Astrocyte (in vitro differentiated cells and primary cell): ENCODE data around the gene WHRN. TPM values are rescaled to one million over a fixed set of nuclear protein-coding genes. Genes with fewer than 3 reads are reported as not detected.

Experiments used
- DNase-seq: peaks from one replicate; pipeline ENCODE4 v3.0.0-alpha.2; 2010; ENCODE audit warnings: low read depth
- FAIRE-seq: peaks from 2 replicates; lab custom pipeline; 2011; peaks lifted over from hg19 to GRCh38; lab: Jason Lieb, UNC
- H2AFZ ChIP-seq: 2 replicates; pipeline ENCODE4 v1.6.0; 2012; ENCODE audit warnings: low read depth, low read length, inconsistent platforms
- H3K27ac ChIP-seq: 2 replicates; pipeline ENCODE4 v1.5.1; 2011; ENCODE audit warnings: low read depth, low read length, inconsistent platforms
- H3K27me3 ChIP-seq: 2 replicates; pipeline ENCODE4 v1.6.0; 2011; ENCODE audit warnings: low read length, inconsistent platforms; ENCODE audit not compliant: insufficient read depth
- H3K36me3 ChIP-seq: 2 replicates; pipeline ENCODE4 v1.5.1; 2011; ENCODE audit warnings: low read length, inconsistent platforms; ENCODE audit not compliant: insufficient read depth
- H3K4me1 ChIP-seq: 2 replicates; pipeline ENCODE4 v1.5.1; 2011; ENCODE audit warnings: low read length, inconsistent platforms; ENCODE audit not compliant: insufficient read depth
- H3K4me2 ChIP-seq: 2 replicates; pipeline ENCODE4 v1.6.0; 2012; ENCODE audit warnings: low read length, inconsistent platforms
- H3K4me3 ChIP-seq: 2 replicates; pipeline ENCODE4 v1.5.1; 2011; ENCODE audit warnings: low read depth, mild to moderate bottlenecking, low read length, inconsistent platforms; ENCODE audit not compliant: insufficient read depth
- H3K79me2 ChIP-seq: 2 replicates; pipeline ENCODE4 v1.6.0; 2012; ENCODE audit warnings: mild to moderate bottlenecking, low read length, inconsistent platforms; ENCODE audit not compliant: insufficient read depth
- H3K9ac ChIP-seq: 2 replicates; pipeline ENCODE4 v1.6.0; 2012; ENCODE audit warnings: mild to moderate bottlenecking, low read length, inconsistent platforms
- H3K9me3 ChIP-seq: 2 replicates; pipeline ENCODE4 v1.5.1; 2012; ENCODE audit warnings: low read depth, mild to moderate bottlenecking, low read length, inconsistent platforms; ENCODE audit not compliant: insufficient read depth
- H4K20me1 ChIP-seq: 2 replicates; pipeline ENCODE4 v1.6.0; 2012; ENCODE audit warnings: low read length, inconsistent platforms; ENCODE audit not compliant: insufficient read depth
- H3K27ac Mint-ChIP-seq: one replicate; pipeline ENCODE4 v1.8.0; 2021; ENCODE audit warnings: mild to moderate bottlenecking, mixed read lengths; ENCODE audit not compliant: unreplicated experiment
- H3K27me3 Mint-ChIP-seq: one replicate; pipeline ENCODE4 v1.8.0; 2021; ENCODE audit warnings: low read depth, mixed read lengths; ENCODE audit not compliant: unreplicated experiment
- H3K36me3 Mint-ChIP-seq: one replicate; pipeline ENCODE4 v1.8.0; 2021; ENCODE audit warnings: low read depth, mixed read lengths; ENCODE audit not compliant: unreplicated experiment
- H3K4me1 Mint-ChIP-seq: one replicate; pipeline ENCODE4 v1.8.0; 2021; ENCODE audit warnings: low read depth, mixed read lengths; ENCODE audit not compliant: unreplicated experiment
- H3K4me3 Mint-ChIP-seq: one replicate; pipeline ENCODE4 v1.8.0; 2021; ENCODE audit warnings: mild to moderate bottlenecking, moderate library complexity, mixed read lengths; ENCODE audit not compliant: unreplicated experiment
- H3K9me3 Mint-ChIP-seq: one replicate; pipeline ENCODE4 v1.8.0; 2021; ENCODE audit warnings: mild to moderate bottlenecking, mixed read lengths; ENCODE audit not compliant: unreplicated experiment
- EZH2 ChIP-seq: IDR thresholded peaks from 2 replicates; pipeline ENCODE4 v1.6.1; 2012; ENCODE audit warnings: mild to moderate bottlenecking, low read length, inconsistent platforms; ENCODE audit not compliant: insufficient read depth
- total RNA-seq: library from RNA; stranded (reverse); gene quantifications from 2 replicates; pipeline ENCODE4 v1.2.1, GENCODE V29; 2021
- TF ChIP-seq, protein P1 (sequence below): IDR thresholded peaks from 2 replicates; pipeline ENCODE4 v1.5.1; 2011; ENCODE audit warnings: low read depth, mild to moderate bottlenecking, inconsistent platforms, low read length, moderate library complexity; ENCODE audit not compliant: insufficient read depth

WHRN gene
- total RNA-seq, 1 donor from 2014 or later = 10.2 TPM

DNA sequence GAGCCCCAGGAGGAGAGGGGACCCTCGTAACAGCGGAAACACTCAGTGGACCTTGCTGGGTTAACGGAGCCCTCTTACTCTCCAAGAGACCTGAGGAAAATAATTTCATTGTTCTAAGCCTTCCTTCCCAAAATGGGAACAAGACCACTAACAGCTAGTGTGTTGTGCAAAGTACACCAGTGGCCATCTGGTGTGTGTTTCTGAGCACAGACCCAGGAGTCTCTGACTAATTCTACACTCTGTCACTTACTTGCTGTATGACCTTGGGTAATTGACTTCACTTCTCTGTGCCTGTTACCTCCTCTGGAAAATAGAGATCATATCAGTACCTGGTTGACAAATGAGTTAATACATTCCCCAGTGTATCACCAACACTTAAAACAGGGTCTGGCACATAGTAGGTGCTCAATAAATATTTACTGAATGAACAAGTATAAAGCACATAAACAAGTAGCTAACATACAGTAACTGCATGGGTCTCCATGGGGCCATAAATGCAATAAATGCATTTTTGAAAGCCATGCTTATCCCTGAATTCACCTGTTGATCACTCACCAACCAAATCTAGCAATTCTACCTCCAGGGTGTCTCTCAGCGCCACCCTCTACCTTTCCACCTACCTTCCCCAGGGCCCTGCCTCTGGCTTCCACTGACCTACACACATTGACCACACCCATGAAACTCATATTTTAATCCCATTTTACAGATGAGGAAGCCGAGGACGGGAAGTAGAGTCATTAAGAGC is 72.8 kb downstream of the WHRN start:
- H3K4me1 ChIP-seq = no peaks in the 10 kb centered on the region
- no peaks in the 10 kb centered on the region for H3K9me3 ChIP-seq
- peaks cover 40% of the 10 kb centered on the region for H3K27me3 Mint-ChIP-seq
- H3K36me3 ChIP-seq = no peaks in the 10 kb centered on the region
- H3K9ac ChIP-seq = no peak overlapping the region
- H3K27ac Mint-ChIP-seq = no peak overlapping the region
- H3K4me3 Mint-ChIP-seq = no peak overlapping the region
- H3K4me1 Mint-ChIP-seq = no peaks in the 10 kb centered on the region
- H3K4me3 ChIP-seq = no peak overlapping the region
- FAIRE-seq (no peak), DNase-seq (no peak)
- TF ChIP-seq, protein P1, sequence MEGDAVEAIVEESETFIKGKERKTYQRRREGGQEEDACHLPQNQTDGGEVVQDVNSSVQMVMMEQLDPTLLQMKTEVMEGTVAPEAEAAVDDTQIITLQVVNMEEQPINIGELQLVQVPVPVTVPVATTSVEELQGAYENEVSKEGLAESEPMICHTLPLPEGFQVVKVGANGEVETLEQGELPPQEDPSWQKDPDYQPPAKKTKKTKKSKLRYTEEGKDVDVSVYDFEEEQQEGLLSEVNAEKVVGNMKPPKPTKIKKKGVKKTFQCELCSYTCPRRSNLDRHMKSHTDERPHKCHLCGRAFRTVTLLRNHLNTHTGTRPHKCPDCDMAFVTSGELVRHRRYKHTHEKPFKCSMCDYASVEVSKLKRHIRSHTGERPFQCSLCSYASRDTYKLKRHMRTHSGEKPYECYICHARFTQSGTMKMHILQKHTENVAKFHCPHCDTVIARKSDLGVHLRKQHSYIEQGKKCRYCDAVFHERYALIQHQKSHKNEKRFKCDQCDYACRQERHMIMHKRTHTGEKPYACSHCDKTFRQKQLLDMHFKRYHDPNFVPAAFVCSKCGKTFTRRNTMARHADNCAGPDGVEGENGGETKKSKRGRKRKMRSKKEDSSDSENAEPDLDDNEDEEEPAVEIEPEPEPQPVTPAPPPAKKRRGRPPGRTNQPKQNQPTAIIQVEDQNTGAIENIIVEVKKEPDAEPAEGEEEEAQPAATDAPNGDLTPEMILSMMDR = no peak
- peaks cover 1% of the 10 kb centered on the region for H3K9me3 Mint-ChIP-seq
- H3K4me2 ChIP-seq = no peak overlapping the region
- H4K20me1 ChIP-seq = peaks cover 6% of the 10 kb centered on the region
- H3K27me3 ChIP-seq = peaks cover 44% of the 10 kb centered on the region
- H2AFZ ChIP-seq = no peak overlapping the region
- H3K27ac ChIP-seq = no peak overlapping the region
- peaks cover 2% of the 10 kb centered on the region for H3K36me3 Mint-ChIP-seq
- H3K79me2 ChIP-seq = no peaks in the 10 kb centered on the region

DNA sequence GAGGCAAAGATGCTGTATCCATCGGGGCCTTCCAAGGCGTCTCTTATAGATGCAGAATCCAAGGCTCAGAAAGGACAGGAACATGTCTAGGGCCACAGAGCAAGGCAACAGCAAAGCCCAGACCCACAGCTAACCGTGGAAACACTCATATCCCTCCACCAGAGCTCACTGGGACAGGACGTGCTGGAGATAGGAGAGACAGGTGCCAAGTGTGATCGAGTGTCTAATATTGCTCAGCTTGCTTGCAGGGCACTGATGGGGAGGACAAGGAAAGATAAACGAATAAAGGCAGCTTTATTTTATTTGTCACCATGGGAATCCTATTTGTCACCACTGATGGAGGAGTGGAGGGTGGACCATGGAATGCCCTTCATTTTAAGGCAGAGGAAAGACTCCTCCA is 73.5 kb downstream of the WHRN start:
- Histone ChIP-seq H3K79me2 (no peaks in the 10 kb centered on the region), H3K9me3 (no peaks in the 10 kb centered on the region), H3K36me3 (no peaks in the 10 kb centered on the region), H3K4me3 (no peak overlapping the region), H3K9ac (no peak overlapping the region), H2AFZ (no peak overlapping the region), H3K4me2 (no peak overlapping the region), H3K4me1 (no peaks in the 10 kb centered on the region), H3K27ac (no peak overlapping the region), H4K20me1 (peaks cover 6% of the 10 kb centered on the region), H3K27me3 (peaks cover 48% of the 10 kb centered on the region)
- H3K27me3 Mint-ChIP-seq = peaks cover 42% of the 10 kb centered on the region
- TF ChIP-seq EZH2 = no peak
- TF ChIP-seq, protein P1 = no peak
- peaks cover 2% of the 10 kb centered on the region for H3K36me3 Mint-ChIP-seq
- H3K9me3 Mint-ChIP-seq = peaks cover 1% of the 10 kb centered on the region
- no peaks in the 10 kb centered on the region for H3K4me1 Mint-ChIP-seq
- no peak overlapping the region for H3K27ac Mint-ChIP-seq
- no peak for DNase-seq
- FAIRE-seq = no peak
- no peak overlapping the region for H3K4me3 Mint-ChIP-seq

DNA sequence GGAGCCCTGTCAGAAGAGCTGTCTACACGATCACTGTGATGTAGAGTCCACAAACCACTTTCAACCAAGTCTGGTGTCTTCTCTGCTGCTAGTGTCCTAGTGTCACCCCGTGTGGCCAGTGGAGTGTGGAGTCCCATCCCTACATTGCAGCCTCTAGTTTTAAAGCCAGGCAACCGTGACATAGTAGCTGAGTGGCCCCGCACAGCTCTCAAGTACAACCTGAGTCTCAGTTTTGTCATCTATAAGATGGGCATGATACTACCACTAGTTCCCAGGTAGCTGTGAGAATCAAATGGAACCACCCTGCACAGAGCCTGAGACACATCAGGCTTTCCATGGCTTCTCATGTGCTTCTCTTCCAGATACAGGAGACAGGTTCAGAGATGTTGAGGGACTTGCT is 74.3 kb downstream of the WHRN start:
- H3K27me3 ChIP-seq = peaks cover 48% of the 10 kb centered on the region
- H3K27me3 Mint-ChIP-seq = peaks cover 42% of the 10 kb centered on the region
- no peaks in the 10 kb centered on the region for H3K4me1 ChIP-seq
- no peaks in the 10 kb centered on the region for H3K79me2 ChIP-seq
- no peak overlapping the region for H3K27ac Mint-ChIP-seq
- no peak overlapping the region for H2AFZ ChIP-seq
- peaks cover 6% of the 10 kb centered on the region for H4K20me1 ChIP-seq
- no peak overlapping the region for H3K4me3 ChIP-seq
- TF ChIP-seq EZH2 = no peak
- TF ChIP-seq, protein P1 = no peak
- DNase-seq (no peak), FAIRE-seq (no peak)
- H3K36me3 ChIP-seq = no peaks in the 10 kb centered on the region
- H3K9me3 Mint-ChIP-seq = peaks cover 1% of the 10 kb centered on the region
- H3K36me3 Mint-ChIP-seq = peaks cover 4% of the 10 kb centered on the region
- H3K27ac ChIP-seq = no peak overlapping the region
- H3K4me2 ChIP-seq = no peak overlapping the region
- no peaks in the 10 kb centered on the region for H3K9me3 ChIP-seq
- no peaks in the 10 kb centered on the region for H3K4me1 Mint-ChIP-seq
- no peak overlapping the region for H3K9ac ChIP-seq
- H3K4me3 Mint-ChIP-seq = no peak overlapping the region
